COLO668 (cell line): ENCODE measurements around the gene ANKS1B.
"Not testable (repeated sequence)": the region's sequence is repeated elsewhere in the genome, so short reads cannot be mapped to it uniquely, and the experiment has no call there.

Experiments
- DNase-seq: peaks from one replicate; lab custom pipeline; 2025; ENCODE audit not compliant: unreplicated experiment; lab: John Stamatoyannopoulos, UW

Gene ANKS1B

DNA sequence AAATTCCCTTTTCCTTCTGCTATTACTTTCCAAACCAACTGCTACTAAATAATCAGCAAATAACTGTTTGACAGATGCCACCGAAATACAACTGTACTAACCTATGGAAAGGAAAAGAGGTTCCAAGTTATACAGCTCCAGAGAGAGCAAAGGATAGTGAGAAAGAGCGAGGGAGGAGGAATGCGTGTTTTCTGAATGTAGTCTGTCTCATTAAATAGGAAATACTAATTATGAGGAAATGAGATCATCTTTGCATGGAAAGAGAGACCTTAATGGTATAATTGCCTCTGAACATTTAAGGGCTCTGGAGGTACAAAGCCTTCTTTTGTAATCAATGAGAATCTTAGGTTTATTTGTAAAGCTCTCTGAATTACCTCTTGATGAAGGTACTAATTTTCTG lies 1144.4 kb downstream of the ANKS1B start:
- no peak for DNase-seq

DNA sequence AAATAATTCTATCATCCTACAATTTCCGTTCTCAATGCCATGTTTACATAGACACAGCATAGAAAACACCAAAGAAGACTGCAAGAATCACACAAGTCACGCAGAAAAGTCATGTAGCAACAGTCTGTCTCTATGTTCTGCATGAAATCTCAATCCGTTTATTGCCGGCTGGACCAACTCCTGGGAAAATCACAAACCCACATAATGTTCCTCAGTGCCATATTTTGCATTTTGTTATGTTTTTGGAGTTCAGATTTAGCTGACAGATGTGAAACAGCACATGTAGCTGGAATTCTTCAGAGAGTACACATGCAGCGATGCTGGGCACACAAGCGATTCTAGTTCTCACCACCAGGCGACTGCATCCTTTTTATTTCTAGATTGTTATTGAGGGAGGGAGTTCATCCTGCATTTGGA lies 1146.5 kb downstream of the ANKS1B start:
- DNase-seq, result no peak

DNA sequence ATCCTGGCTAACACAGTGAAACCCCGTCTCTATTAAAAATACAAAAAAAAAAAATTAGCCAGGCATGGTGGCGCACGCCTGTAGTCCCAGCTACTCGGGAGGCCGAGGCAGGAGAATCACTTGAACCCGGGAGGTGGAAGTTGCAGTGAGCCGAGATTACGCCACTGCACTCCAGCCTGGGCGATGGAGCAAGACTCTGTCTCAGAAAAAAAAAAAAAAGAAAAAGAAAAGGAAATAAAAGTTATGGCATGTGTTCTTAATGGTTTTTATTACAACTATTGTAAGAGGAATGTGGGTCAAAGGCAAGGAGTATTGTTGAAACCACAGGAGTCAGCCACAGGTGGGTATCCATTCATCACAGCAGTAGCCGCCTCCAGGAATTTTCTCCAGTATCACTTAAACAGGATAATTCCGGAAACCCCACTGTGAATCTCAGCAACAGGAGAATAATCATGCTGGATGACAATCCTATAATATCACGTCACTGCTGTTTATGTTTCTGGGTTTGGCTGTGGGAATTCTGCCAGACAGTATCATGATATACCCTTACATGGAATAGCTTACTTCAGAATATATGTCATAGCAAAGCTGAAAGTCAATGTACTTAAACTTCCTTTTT lies 1147.5 kb downstream of the ANKS1B start:
- not testable (repeated sequence) for DNase-seq

DNA sequence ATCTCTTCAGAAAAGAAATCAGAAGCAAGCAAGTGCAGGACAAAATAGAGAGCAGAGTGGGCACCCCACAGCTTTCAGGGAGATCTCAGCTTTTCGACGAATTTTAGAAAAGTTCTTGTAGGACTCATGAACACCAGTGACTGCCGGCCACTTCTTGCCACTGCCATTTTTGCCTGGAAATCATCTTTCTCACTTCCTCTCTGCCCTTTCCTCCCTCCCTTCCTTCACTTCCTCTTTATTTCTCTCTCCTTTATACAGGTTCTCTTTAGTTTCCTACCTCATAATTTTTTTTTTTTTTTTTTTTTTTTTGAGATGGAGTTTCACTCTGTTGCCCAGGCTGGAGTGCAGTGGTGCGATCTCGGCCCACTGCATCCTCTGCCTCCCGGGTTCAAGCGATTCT lies 1154.1 kb downstream of the ANKS1B start:
- DNase-seq, result no peak

DNA sequence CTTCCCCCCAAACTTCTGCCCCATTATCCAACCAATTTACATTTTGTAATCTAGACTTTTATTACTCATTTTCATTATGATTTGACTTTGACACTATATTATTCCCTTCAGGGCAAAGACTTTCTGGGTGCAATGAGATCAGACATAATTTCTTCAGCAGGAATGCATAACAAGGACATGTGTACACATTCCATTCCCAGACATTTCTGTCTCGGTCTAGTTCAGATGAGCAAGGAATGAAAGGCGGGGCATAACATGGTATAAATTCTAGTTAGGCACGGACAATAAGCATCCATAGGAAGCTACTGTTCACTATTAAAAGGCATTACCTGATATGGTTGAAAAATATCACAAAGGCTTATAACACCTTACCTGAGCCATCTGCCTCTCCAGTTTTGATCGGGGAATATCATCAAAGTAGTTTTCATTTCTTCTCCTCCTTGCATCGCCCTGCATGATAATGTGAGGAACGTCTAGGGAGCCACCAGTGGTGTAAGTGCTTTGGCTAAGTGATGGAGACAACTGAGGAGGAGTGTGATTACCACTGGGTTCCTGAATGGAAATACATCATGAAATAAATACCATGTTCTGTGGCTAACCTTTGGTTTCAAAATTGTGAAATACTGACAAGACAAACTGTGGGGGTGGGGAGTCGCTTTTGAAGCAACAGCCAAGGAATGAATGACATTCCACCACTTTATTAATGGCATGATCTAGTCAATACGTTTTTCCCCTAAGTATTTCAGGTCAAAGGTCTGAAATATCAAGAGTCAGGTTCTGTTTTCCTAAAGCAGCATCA lies 1155.7 kb downstream of the ANKS1B start:
- no peak for DNase-seq

DNA sequence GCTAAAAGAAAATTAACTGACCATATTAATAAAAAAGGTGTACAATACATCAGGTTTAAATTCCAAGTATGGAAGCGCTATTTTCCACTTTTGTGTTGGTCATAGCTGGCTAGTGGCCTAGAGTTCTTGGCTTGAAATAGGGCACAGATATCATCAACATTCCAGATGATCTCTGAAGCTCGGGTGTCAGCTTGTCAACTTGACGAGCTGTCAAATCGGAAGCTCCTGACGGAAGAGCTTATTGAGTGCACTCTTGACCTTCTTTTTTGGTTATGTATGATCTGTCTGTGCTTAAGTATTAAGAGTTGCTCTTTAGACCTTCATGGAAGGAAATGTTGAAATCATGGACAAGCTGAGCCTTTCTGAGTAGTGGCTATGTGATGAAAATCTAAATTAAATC lies 1161.7 kb downstream of the ANKS1B start:
- DNase-seq, result no peak

DNA sequence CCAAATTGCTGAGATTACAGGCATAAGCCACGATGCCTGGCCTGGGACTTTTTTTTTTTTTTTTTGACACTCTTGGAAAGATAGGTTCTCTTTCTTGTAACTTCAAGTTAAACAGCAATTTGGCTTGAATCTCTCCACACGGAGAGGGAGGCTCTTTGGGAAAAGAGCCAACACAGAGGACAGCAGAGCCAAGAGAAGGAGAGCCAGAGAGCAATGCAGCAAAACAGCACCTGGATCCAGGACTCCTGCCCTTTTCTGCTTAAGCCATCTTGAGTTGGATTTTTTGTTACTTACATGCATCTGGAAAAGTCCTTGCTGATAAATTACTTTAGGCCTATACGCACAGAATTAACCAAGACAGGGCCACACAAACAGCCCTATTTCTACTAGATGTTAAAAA lies 1162.9 kb downstream of the ANKS1B start:
- DNase-seq, result no peak

DNA sequence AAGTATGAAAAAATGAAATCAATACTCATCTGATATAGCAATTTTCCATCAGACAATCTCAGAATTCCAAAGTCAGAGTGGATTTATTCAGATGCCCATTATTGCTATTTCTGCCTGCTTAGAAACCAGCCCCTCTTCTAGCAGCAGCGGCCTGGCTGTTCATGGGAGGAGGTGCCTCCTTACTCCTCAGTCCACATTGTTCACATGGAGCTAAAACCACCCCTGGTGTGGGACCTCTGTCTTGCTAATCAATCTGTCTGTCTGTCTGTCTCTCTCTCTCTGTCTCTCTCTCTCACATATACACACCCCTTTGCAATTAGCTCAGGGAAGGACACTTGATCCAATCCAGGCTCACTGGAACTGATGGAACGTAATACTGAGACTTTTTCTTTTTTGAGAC lies 1163.5 kb downstream of the ANKS1B start:
- DNase-seq, result no peak

DNA sequence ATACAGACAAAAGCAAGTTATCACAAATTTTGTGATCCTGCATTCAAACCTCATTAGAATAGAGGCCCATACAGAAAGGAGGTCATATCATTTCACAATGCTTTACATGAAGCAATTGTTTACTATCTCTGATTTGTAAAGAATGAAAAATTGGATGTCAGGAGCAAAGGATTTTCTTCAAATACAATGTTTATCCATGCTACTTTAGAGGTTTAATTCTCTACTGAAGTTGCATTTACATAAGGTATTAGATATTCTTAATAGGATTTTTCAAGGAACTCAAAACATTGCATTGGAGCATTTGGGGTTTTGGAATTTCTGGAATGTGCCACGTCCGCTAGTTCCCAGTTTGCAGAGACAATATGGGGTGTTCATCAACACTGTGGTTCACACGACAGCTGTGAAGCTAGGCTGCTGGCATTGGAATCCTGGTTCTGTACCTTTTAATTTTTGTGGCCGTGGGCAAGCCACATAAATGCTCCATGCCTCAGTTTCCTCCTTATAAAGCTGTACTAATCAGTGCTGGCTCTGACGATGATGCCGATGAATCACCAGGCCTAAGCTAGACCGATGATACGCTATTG lies 1164.8 kb downstream of the ANKS1B start:
- DNase-seq, result no peak

DNA sequence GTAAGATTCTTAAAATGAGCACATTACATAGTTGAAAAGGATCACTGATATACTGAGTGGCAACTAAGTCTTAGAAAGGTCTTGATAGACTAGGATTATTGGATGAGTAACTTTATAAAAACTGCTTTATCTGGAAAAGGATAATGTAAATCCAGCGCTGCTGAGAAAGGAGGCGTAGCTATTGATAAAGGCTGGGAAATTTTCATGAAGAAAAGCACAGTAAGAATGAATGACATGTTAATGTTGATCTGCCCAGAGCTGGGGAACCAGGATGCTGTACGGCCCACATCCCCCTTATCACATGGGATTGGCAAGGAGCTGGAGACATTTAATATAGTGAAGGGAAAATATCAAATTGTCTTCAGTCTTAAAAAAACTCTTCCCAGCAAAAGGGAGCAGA lies 1165.7 kb downstream of the ANKS1B start:
- no peak for DNase-seq

DNA sequence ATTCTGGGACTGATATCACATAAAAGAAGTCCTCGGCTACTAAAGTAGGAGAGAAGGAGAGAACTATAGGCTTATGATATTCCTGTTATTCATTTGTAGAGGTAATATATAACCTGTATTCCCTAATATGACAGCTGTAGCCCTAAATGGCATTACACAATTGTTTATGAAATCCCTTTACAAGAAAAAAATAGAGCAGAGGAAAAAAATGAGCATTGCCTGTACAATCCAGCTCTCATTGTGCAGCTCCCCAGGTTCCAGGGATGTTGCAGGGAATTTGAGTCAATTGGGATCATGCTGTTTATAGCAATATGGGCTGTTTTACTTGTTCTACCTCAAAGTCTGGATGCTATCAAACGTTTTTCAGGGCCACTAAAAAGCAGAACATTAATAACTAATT lies 1166.5 kb downstream of the ANKS1B start:
- DNase-seq, result no peak

DNA sequence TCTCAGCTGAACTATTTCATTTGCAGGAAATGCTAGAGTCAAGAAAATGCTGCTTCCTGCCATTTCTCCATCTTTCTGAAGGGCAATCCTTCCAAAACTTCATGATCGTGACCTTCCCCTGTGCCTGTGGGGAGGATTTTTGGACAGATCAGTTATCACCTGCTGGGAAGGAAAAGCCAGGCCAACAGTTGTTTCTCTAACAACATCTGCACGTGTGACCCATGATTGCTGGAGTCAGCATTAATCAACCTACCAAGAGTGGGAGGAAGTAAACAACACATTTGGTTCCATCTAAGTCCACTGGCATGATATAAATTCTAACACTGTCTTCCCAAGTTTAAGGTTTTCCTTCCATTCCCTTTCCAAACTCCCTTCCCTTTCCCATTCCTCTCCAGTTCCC lies 1167.0 kb downstream of the ANKS1B start:
- no peak for DNase-seq

DNA sequence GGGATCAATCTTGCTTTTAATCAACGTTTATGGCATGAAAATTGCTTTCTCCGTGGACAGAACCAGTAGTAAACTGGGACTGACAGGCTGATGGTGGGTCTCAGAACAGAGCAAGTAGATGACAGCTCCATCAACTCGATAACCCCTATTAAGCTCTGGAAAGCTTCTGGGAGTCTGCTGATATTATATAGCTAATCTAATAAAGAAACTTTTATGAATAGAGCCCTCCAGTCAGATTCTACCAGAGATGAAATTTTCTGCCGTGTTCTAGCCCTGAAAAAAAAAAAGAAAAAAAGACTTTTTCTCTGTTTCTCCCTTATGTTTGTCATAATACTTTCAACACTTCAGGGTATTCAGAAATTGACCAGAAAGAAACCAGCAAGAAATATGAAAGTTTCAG lies 1168.0 kb downstream of the ANKS1B start:
- no peak for DNase-seq

DNA sequence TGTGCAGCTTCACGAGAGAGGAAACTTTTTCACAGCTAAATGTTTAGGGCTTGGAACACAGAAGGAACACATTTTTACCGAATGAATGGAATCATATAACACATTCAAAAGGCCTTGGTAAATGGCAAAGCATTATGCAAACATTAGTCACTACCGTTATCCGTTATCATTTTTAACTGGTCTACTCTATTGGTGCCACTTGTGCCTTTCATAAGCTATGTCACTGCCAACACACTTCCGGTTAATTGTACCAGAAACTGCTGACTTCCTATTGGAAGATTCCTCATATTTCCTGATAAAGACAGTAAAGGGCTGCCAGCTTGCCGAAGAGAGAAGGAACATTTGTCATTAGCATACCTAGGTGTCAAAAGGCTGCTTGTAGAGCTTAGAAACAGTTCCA lies 1170.5 kb downstream of the ANKS1B start:
- DNase-seq, result no peak

DNA sequence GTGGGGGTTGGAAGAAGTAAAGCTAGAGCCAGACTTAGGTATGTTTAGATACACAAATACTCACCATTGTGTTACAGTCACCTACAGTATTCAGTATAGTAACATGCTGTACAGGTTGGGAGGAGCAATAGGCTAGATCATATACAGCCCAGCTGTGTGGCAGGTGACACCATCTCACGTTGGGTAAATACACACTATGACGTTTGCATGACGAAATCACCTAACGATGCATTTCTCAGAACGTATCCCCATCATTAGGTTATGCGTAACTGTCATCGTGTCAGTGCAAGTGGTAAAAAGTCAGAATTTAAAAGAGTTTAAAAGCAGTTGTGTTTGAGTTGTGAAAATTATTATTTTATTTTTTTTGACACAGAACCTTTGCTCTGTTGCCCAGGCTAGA lies 1172.5 kb downstream of the ANKS1B start:
- no peak for DNase-seq

DNA sequence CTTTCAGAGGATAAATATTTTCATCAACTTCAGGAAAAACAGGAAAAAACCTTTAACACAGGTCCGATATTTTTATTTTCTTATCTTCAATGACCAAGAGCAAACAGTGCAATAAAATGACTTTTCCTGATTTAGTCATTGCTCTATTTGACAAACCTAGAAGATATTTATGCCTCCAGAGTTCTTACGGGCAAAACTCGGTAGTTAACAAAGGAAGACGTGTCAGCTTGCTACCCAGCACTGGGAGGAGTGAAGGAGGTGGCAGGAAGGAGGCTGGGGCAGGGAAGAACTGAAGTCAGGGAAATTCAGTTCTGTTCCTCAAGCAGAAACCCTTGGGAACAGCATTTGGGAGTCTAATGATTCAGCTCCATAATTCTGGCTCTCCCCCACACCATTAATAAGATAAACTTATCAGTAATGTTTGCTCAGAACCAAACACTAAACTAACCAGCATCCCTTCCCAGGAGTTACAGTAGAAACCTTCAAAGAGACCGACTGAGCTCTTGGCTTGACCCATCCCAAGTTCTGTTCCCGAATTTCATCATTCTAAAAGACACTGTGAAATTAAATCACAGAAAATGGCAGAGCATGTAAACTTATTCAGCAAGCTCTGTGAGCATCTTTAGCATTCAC lies 1176.4 kb downstream of the ANKS1B start:
- no peak for DNase-seq

DNA sequence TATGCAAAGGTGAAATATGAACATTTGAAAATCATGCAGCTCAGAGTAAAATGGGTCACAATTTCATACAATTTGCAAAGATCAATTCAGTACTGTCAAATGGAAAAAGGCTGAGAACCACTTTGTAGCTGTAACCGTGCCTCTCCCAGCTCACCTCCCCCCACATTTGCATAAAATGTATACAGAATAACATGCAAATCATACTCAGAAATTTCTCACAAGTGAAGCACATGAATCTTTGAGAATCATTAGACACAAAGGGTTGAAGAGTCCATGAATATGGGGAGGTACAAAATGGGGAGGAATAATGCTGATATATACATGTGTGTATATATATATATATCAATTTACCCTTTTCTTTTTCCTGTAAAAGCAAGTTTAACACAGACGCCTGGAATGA lies 1177.5 kb downstream of the ANKS1B start:
- DNase-seq, result no peak

DNA sequence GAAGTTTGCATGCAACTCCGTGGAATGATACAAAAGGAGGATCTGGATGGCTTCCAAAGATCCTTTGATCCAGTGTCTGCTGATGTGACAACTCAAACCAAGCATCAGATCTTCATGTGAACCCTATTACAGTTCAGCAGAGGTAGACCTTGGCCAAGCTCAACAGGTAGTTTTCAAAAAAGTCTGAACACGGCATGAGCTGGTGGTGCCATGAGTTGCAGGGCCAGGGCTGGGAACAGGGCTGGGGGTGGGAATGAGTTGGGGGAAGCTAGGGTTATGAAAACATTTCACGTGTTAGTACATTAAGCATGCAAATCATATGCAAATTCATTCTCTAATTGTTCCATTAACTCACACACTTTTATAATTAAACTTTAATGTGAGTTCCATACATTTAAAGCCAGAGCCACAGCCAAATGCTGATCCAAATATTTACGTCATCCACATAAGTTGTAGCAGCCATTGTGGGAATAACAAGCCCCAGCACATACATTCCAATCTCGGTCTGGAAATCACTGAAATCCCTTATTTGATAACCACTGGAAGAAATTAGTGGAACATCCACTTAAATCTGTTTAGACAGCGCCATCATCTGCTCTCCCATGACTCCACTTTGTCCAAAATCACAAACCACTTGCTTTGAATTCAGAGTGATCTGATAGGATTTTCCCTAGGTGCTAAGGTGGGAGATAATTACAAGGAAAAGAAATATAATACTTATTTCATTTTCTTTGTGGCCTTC lies 1181.1 kb downstream of the ANKS1B start:
- DNase-seq, result no peak

DNA sequence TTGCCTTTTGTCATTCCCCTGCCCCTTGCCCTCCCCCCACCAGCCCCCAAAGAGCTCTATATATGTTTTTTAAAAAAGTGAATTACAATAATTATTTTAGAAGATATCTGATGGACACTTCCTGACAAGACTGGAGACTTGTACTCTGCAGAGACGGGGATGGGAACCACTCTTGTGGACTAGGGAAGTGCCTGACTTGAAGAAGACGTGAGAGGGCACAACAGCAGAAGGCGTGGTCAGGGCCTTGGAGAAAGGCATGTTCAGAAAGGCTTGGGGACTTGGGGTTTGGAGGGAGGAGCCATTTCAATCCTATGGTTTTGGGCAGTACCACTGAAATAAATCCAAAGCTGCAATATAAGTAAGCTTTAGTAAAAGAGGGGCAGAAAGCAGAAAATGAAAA lies 1184.9 kb downstream of the ANKS1B start:
- DNase-seq, result no peak

DNA sequence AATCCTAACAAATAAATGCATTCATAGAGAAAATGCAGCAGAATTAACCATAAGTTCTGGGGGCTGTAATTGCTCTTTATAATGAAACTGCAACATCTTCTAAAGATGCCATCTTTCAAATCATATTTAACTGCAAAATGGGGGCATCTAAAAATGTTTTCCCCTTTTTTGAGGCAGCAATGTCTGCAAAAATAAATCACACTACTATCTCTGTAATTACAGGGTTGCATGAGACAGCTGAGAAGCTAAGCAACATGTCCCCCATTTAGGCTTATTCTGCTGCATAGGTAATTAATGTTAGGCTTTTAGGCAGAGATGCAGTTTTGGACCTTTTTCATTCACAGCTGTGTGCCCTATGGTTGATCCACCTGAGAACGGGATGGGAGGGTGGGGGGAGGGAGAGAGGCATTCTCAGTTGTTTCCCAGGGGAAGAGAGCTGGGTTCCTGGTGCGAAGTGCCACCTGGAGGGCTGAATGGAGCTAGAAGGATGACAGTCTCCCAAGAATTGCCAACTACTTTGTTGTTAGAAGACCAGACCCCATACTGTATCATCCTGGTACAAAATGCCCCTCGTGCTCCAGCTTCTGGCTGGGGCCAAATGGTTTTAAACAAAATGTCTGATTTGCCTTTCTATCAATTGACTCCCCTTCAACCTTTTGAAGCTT lies 1185.5 kb downstream of the ANKS1B start:
- no peak for DNase-seq

DNA sequence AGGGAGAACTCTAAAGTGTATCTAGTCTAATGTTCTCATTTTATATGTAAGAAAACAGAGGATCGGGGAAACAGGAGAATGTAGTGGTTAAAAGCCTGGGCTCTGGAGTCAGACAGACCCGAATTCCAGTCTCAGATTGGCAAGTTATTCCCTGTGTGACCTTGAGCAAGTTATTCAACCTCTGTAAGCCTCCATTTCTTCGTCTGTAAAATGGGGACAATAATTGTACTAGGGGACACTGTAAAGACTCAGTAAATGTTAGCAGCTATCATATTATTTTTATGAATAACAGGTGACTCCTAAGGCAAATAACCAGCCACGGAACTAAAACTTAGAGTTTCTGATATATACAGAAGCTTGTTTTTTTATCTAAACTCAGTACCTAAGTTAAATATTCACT lies 1187.5 kb downstream of the ANKS1B start:
- no peak for DNase-seq
